KBM-7 (cell line): ENCODE results near the gene ITSN1.
"Not testable (repeated sequence)": the region's sequence is repeated elsewhere in the genome, so short reads cannot be mapped to it uniquely, and the experiment has no call there.

Source experiments
- DNase-seq: peaks from one replicate; pipeline ENCODE4 v3.0.0-alpha.2; 2015
- in situ Hi-C: fragments of 300-500 bp; cut with MboI; formaldehyde crosslinking; loops from 2 replicates; pipeline ENCODE4 v1.14.3; 2020; ENCODE audit warnings: low sequenced_read_pairs, low pct_unique_long_range_greater_than_20kb, mixed read lengths

The ITSN1 gene

GRCh38 chr21:33642027-33642895, at the start of gene ITSN1:
TSS of gene ITSN1 (plus strand) at chr21:33642501. CDS start at chr21:33718829, 76,328 bp downstream.
- in situ Hi-C loops: no loop called here
- peak; percentile 99 for DNase-seq

GRCh38 chr21:33598051-33598450, 44.2 kb upstream of the ITSN1 start:
- DNase-seq: no peak
- in situ Hi-C loops: no loop called here

- in situ Hi-C loops: no loop called here
- no peak for DNase-seq
These were observed 33.7 kb upstream of the ITSN1 start for GRCh38 chr21:33608559-33608958.

GRCh38 chr21:33611006-33611744, 31.1 kb upstream of the ITSN1 start:
- DNase-seq: no peak
- in situ Hi-C loops: no loop called here

- in situ Hi-C loops: not testable (repeated sequence)
- DNase-seq: peak; percentile 18
These were observed 24.7 kb upstream of the ITSN1 start for GRCh38 chr21:33617565-33617964.

GRCh38 chr21:33618407-33618806, 23.9 kb upstream of the ITSN1 start:
- no peak for DNase-seq
- in situ Hi-C loops: no loop called here

- in situ Hi-C loops: no loop called here
- DNase-seq: no peak
These were observed 22.6 kb upstream of the ITSN1 start for GRCh38 chr21:33619726-33620125.

- in situ Hi-C loops: no loop called here
These were observed 20.0 kb upstream of the ITSN1 start for GRCh38 chr21:33622253-33622652.

GRCh38 chr21:33626151-33626550, 16.1 kb upstream of the ITSN1 start:
- in situ Hi-C loops: not testable (repeated sequence)

More at GRCh38 chr21:33622253-33622652, 20.0 kb upstream of the ITSN1 start:
- no peak for DNase-seq

GRCh38 chr21:33634254-33634653, 8.0 kb upstream of the ITSN1 start:
- DNase-seq: no peak
- in situ Hi-C loops: no loop called here

More at GRCh38 chr21:33626151-33626550, 16.1 kb upstream of the ITSN1 start:
- DNase-seq: not testable (repeated sequence)

GRCh38 chr21:33640697-33641351, 1.5 kb upstream of the ITSN1 start:
- no peak for DNase-seq
- in situ Hi-C loops: no loop called here

GRCh38 chr21:33641352-33642026, 812 bp upstream of the ITSN1 start, which contains the start of gene CRYZL1:
TSS of gene CRYZL1 (minus strand) at chr21:33641741. CDS start at chr21:33631551, 10,190 bp downstream.
- peak; percentile 100 for DNase-seq
- in situ Hi-C loops: no loop called here

- DNase-seq: peak; percentile 41
- in situ Hi-C loops: no loop called here
These were observed 776 bp downstream of the ITSN1 start for GRCh38 chr21:33642896-33643657.

- in situ Hi-C loops: no loop called here
- no peak for DNase-seq
These were observed 1.5 kb downstream of the ITSN1 start for GRCh38 chr21:33643658-33644311.

- no peak for DNase-seq
- in situ Hi-C loops: no loop called here
These were observed 2.2 kb downstream of the ITSN1 start for GRCh38 chr21:33644383-33645074.

GRCh38 chr21:33645730-33646129, 3.4 kb downstream of the ITSN1 start:
- in situ Hi-C loops: no loop called here
- DNase-seq: no peak

- in situ Hi-C loops: no loop called here
- DNase-seq: no peak
These were observed 5.3 kb downstream of the ITSN1 start for GRCh38 chr21:33647587-33647986.
